IPS-15b (cell line): ENCODE data around the gene POLR2A.

Experiments
- H3K27me3 ChIP-seq: one replicate; pipeline ENCODE4 v1.6.1; 2013; ENCODE audit warnings: low read length; ENCODE audit not compliant: control insufficient read depth, insufficient read depth
- H3K36me3 ChIP-seq: one replicate; pipeline ENCODE4 v1.6.1; 2013; ENCODE audit warnings: low read length; ENCODE audit not compliant: control insufficient read depth, insufficient read depth
- H3K4me1 ChIP-seq: one replicate; pipeline ENCODE4 v1.6.1; 2013; ENCODE audit warnings: mild to moderate bottlenecking, low read length; ENCODE audit not compliant: control insufficient read depth, insufficient read depth
- H3K4me3 ChIP-seq: one replicate; pipeline ENCODE4 v1.5.1; 2013; ENCODE audit warnings: low read depth, low read length
- H3K9ac ChIP-seq: one replicate; pipeline ENCODE4 v1.6.1; 2013; ENCODE audit warnings: low read depth, mild to moderate bottlenecking, low read length
- H3K9me3 ChIP-seq: one replicate; pipeline ENCODE4 v1.6.1; 2013; ENCODE audit warnings: mild to moderate bottlenecking, low read length; ENCODE audit not compliant: control insufficient read depth, insufficient read depth

POLR2A gene

DNA sequence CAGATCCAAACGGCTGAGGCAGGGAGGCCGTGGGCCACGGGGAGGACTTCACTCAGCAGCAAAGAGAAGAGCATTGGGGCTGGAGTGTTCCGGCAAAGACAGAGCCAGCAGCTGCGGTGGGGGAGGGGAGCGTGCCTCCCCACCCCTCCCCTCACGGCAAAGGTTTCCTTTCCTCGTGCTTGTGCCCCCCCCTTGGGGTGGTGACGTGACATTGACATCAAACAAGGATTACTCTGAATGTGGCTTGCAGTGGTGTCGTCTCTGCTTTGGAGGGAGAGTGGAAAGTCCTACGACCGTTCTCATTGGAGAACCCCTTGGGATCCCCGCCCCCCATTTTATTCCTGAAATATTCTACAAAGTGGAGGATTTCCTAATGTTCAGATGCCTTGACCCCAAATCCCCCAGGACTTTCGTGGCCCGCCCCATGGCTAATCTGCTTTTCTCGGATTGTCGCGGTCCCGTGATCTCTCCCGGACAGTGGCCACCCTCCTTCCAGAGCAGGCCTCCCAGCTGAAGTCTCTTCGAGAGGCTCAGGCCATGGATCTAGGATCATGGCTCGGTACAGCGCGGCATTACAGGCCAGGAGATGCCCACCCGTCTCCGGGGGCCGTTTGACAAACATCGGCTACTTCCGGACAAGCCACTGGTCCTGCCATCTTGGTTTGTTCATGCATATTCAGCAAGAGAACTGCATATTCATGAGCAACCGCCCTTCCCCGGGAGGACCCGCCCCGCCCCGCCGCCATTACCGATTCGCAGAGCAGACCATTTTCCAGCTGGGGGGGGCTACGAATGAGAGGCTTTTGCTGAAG is 705 bp upstream of the POLR2A start:
- Histone ChIP-seq H3K4me3 (peak overlapping the region; percentile 71), H3K36me3 (peaks cover 2% of the 10 kb centered on the region), H3K4me1 (peaks cover 3% of the 10 kb centered on the region), H3K9me3 (no peaks in the 10 kb centered on the region), H3K9ac (peak overlapping the region; percentile 97), H3K27me3 (no peaks in the 10 kb centered on the region)

DNA sequence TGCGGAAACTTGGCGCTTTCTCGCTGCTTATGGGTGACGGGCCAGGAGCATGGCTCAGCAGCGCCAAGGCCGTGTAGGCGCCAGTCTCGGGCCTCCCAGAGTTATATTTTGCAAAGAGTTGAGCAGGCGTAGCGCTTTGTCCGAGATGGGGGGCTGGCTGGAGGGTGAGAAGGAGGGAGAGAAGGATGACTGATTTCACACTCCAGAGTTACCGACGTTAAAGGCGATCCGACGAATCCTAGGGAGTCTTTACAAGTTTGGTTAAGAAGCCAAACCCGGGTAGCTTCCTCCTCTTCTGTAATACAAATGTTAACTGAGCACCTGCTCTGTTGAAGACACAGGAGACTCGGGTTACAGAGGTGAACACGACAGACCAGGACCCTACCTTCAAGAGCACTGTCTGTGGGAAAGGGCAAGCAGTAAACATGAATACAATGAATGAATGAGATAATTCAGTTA is 782 bp downstream of the POLR2A start:
- no peaks in the 10 kb centered on the region for H3K9me3 ChIP-seq
- H3K9ac ChIP-seq = peak overlapping the region; percentile 55
- H3K4me3 ChIP-seq = peak overlapping the region; percentile 71
- no peaks in the 10 kb centered on the region for H3K27me3 ChIP-seq
- H3K36me3 ChIP-seq = peaks cover 2% of the 10 kb centered on the region
- peaks cover 3% of the 10 kb centered on the region for H3K4me1 ChIP-seq

DNA sequence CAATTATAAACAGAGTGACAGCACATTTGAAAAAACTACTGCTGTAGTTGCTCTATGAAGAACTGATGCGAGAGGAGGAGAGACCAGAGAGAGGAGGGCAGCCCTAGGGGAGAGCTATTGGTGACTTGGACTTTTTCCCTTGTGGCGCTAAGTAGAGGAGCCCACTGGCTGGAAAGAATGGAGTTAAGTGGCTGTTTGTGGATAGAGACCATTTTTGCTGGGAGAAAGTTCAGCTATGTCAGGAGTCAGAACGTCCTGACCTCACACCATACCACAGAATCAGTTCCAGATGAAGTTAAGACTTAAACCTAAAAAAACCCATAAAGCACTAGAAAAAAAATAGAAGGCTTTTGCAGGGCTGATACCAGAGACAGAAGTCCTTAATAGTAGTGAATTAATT is 2.0 kb downstream of the POLR2A start:
- H3K4me3 ChIP-seq = peak overlapping the region; percentile 14
- H3K4me1 ChIP-seq = peaks cover 3% of the 10 kb centered on the region
- peaks cover 2% of the 10 kb centered on the region for H3K36me3 ChIP-seq
- H3K27me3 ChIP-seq = no peaks in the 10 kb centered on the region
- no peaks in the 10 kb centered on the region for H3K9me3 ChIP-seq
- no peak overlapping the region for H3K9ac ChIP-seq

DNA sequence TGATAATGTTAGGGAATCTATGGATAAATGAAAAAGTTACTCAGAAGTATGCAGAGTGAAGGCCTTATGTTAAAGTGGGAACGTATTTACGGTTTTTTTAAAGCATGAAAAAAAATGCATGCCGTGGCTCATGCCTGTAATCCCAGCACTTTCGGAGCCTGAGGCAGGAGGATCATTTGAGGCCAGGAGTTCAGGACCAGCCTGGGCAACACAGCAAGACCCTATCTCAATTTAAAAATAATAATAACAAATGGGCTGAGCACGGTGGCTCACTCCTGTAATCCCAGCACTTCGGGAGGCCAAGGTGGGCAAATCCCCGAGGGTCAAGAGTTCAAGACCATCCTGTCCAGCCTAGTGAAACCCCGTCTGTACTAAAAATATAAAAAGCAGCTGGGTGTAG is 6.0 kb downstream of the POLR2A start:
- no peak overlapping the region for H3K9ac ChIP-seq
- H3K4me3 ChIP-seq = no peak overlapping the region
- no peaks in the 10 kb centered on the region for H3K9me3 ChIP-seq
- H3K36me3 ChIP-seq = peaks cover 6% of the 10 kb centered on the region
- no peaks in the 10 kb centered on the region for H3K4me1 ChIP-seq
- no peaks in the 10 kb centered on the region for H3K27me3 ChIP-seq

DNA sequence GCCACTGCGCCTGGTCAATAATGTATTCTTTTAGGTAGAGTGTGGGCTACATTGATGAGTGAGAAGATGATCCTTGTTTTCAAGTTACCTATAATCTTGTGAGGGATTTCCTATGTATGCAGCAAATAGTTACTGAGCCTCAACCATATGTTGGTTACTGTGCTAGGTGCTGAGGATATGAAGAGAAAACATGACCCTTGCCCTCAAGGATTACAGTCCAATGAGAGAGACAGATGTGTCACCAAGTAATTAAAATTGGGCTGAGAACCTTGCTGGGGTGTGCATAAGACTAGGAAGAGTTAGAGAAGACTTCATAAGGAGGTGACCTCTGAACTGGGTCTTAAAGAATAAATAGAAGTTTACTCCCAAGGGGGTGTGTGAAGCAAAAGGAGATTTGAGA is 7.4 kb downstream of the POLR2A start:
- Histone ChIP-seq H3K9ac (no peak overlapping the region), H3K9me3 (no peaks in the 10 kb centered on the region), H3K4me3 (no peak overlapping the region), H3K4me1 (no peaks in the 10 kb centered on the region), H3K27me3 (no peaks in the 10 kb centered on the region), H3K36me3 (peaks cover 20% of the 10 kb centered on the region)

DNA sequence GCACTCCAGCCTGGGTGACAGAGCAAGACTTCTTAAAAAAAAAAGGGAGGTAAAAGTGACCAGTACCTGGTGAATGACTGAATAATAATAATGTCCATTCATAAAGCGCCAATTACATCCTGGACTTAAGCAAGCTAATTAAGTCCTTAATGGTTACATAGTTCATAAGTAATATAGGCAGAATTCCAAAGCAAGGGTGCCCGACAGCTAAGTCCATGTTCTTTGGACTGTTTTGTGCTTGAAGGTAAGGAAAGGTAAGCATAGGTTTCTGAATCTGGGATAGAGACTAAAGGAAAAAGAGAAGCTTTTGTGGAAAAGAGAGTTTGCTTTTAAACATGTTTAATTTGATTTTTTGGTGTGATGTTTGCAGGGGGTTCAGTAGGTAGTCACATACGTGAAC is 9.8 kb downstream of the POLR2A start:
- Histone ChIP-seq H3K4me3 (no peak overlapping the region), H3K9me3 (no peaks in the 10 kb centered on the region), H3K9ac (no peak overlapping the region), H3K27me3 (no peaks in the 10 kb centered on the region), H3K4me1 (no peaks in the 10 kb centered on the region), H3K36me3 (peaks cover 39% of the 10 kb centered on the region)

DNA sequence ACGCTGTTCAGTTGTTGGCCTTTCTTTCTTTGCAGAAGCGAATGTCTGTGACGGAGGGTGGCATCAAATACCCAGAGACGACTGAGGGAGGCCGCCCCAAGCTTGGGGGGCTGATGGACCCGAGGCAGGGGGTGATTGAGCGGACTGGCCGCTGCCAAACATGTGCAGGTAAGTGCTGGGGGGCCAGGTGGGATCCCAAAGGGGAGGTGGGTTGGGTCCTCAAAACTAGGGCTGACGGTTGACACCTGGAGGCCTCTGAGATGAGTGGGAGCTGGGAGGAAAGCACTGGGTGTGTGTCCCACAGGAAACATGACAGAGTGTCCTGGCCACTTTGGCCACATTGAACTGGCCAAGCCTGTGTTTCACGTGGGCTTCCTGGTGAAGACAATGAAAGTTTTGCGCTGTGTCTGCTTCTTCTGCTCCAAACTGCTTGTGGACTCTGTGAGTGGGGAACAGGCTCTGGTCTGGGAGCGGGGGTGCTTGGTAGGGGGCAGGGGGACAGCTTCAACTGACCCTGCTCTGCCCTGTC is 11.8 kb downstream of the POLR2A start:
- H3K36me3 ChIP-seq = peaks cover 54% of the 10 kb centered on the region
- no peak overlapping the region for H3K4me3 ChIP-seq
- H3K9ac ChIP-seq = no peak overlapping the region
- H3K9me3 ChIP-seq = no peaks in the 10 kb centered on the region
- no peaks in the 10 kb centered on the region for H3K27me3 ChIP-seq
- no peaks in the 10 kb centered on the region for H3K4me1 ChIP-seq

DNA sequence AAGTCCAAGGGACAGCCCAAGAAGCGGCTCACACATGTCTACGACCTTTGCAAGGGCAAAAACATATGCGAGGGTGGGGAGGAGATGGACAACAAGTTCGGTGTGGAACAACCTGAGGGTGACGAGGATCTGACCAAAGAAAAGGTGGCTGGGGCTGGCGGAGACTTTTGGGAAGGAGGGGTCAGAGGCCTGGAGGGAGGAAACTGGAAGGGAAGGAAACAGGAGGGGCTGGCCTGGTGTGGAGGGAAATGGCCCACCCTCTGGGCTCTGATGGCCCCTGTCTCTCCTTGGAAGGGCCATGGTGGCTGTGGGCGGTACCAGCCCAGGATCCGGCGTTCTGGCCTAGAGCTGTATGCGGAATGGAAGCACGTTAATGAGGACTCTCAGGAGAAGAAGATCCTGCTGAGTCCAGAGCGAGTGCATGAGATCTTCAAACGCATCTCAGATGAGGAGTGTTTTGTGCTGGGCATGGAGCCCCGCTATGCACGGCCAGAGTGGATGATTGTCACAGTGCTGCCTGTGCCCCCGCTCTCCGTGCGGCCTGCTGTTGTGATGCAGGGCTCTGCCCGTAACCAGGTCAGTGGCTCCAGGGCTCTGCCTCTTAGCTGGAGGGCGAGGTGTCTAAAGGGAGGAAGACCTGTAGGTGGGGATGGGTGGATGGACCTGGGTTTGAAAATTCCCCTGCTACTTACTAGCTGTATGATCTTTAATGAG is 12.5 kb downstream of the POLR2A start:
- Histone ChIP-seq H3K4me3 (no peak overlapping the region), H3K9ac (no peak overlapping the region), H3K27me3 (no peaks in the 10 kb centered on the region), H3K36me3 (peaks cover 57% of the 10 kb centered on the region), H3K4me1 (no peaks in the 10 kb centered on the region), H3K9me3 (no peaks in the 10 kb centered on the region)

DNA sequence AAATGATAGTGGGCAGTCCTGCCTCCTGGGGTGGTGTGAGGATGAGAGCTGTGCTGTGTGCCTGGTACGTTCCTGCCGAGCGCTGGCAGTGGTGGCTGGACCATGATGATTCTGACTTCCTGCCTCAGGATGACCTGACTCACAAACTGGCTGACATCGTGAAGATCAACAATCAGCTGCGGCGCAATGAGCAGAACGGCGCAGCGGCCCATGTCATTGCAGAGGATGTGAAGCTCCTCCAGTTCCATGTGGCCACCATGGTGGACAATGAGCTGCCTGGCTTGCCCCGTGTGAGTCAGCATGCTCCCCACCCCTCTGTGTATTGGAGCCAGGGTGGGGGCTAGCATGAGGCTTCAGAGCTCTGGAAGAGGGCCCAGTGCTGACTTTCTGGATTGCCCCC is 13.1 kb downstream of the POLR2A start:
- H3K4me1 ChIP-seq = no peaks in the 10 kb centered on the region
- H3K9me3 ChIP-seq = no peaks in the 10 kb centered on the region
- no peaks in the 10 kb centered on the region for H3K27me3 ChIP-seq
- no peak overlapping the region for H3K9ac ChIP-seq
- H3K4me3 ChIP-seq = no peak overlapping the region
- peaks cover 62% of the 10 kb centered on the region for H3K36me3 ChIP-seq

DNA sequence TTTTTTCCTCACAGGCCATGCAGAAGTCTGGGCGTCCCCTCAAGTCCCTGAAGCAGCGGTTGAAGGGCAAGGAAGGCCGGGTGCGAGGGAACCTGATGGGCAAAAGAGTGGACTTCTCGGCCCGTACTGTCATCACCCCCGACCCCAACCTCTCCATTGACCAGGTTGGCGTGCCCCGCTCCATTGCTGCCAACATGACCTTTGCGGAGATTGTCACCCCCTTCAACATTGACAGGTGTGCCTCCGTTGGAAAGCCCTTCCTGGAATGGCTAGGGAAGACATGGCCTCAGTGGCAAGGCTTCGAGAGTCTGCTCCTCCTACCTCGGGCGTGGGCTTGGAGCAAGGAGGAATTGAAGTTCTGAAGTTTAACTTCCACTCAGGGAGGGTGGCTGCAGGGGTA is 13.5 kb downstream of the POLR2A start:
- no peaks in the 10 kb centered on the region for H3K27me3 ChIP-seq
- H3K36me3 ChIP-seq = peaks cover 67% of the 10 kb centered on the region
- no peak overlapping the region for H3K4me3 ChIP-seq
- H3K9me3 ChIP-seq = no peaks in the 10 kb centered on the region
- H3K4me1 ChIP-seq = no peaks in the 10 kb centered on the region
- H3K9ac ChIP-seq = no peak overlapping the region

DNA sequence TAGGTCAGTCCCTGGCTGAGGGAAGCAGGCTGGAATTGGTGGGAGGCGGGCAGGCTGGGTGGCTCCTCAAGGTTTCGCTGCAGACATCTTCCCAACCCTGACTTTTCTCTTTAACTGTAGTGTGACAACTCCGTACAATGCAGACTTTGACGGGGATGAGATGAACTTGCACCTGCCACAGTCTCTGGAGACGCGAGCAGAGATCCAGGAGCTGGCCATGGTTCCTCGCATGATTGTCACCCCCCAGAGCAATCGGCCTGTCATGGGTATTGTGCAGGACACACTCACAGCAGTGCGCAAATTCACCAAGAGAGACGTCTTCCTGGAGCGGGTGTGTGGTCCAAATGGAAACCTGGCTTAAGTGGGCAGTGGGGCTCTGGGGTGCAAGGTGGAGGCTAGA is 15.0 kb downstream of the POLR2A start:
- no peaks in the 10 kb centered on the region for H3K27me3 ChIP-seq
- H3K36me3 ChIP-seq = peaks cover 81% of the 10 kb centered on the region
- no peaks in the 10 kb centered on the region for H3K4me1 ChIP-seq
- no peaks in the 10 kb centered on the region for H3K9me3 ChIP-seq
- no peak overlapping the region for H3K9ac ChIP-seq
- H3K4me3 ChIP-seq = no peak overlapping the region

DNA sequence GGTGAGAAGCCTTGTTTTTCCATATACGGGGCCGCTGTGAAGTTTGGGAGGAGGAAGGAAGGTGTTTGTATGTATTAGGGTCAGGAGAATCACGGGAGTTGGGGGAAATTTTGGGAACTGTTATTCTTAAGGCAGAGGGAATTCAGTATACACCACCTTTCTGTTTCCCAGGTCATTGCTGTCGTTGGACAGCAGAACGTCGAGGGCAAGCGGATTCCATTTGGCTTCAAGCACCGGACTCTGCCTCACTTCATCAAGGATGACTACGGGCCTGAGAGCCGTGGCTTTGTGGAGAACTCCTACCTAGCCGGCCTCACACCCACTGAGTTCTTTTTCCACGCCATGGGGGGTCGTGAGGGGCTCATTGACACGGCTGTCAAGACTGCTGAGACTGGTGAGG is 17.6 kb downstream of the POLR2A start:
- Histone ChIP-seq H3K9me3 (no peaks in the 10 kb centered on the region), H3K4me1 (no peaks in the 10 kb centered on the region), H3K36me3 (peaks cover 71% of the 10 kb centered on the region), H3K27me3 (no peaks in the 10 kb centered on the region), H3K4me3 (no peak overlapping the region), H3K9ac (no peak overlapping the region)
